Karpas-422 (cell line): Measurements from ENCODE around the gene SSR1. TPM values are rescaled to one million over a fixed set of nuclear protein-coding genes. Genes with fewer than 3 reads are reported as not detected.

Experiments used
- DNase-seq: peaks from one replicate; pipeline ENCODE4 v3.0.0-alpha.2; 2015
- H2AFZ ChIP-seq: fragments of 200-600 bp; sonication (generic); 2 replicates; pipeline ENCODE4 v1.6.1; 2014; ENCODE audit warnings: antibody characterized with exemption, low read length, mixed read lengths
- H3K27ac ChIP-seq: fragments of 200-600 bp; sonication (generic); 2 replicates; pipeline ENCODE4 v1.5.1; 2014; ENCODE audit warnings: mild to moderate bottlenecking, low read length, moderate library complexity
- H3K27me3 ChIP-seq: fragments of 200-600 bp; sonication (generic); 2 replicates; pipeline ENCODE4 v1.6.1; 2014; ENCODE audit warnings: low read length, mixed read lengths
- H3K36me3 ChIP-seq: fragments of 200-600 bp; sonication (generic); 2 replicates; pipeline ENCODE4 v1.6.1; 2014; ENCODE audit warnings: low read length, mixed read lengths; ENCODE audit not compliant: insufficient read depth
- H3K4me1 ChIP-seq: fragments of 200-600 bp; sonication (generic); 2 replicates; pipeline ENCODE4 v1.6.1; 2014; ENCODE audit warnings: mild to moderate bottlenecking, low read length, mixed read lengths
- H3K4me2 ChIP-seq: fragments of 200-600 bp; sonication (generic); 2 replicates; pipeline ENCODE4 v1.6.1; 2014; ENCODE audit warnings: low read length, low read depth, mild to moderate bottlenecking; ENCODE audit not compliant: poor library complexity, severe bottlenecking
- H3K4me3 ChIP-seq: fragments of 200-600 bp; sonication (generic); 2 replicates; pipeline ENCODE4 v1.5.1; 2014; ENCODE audit warnings: mild to moderate bottlenecking, antibody characterized with exemption, low read length, mixed read lengths
- H3K79me2 ChIP-seq: fragments of 200-600 bp; sonication (generic); 2 replicates; pipeline ENCODE4 v1.6.1; 2014; ENCODE audit warnings: mild to moderate bottlenecking, low read length, mixed read lengths
- H3K9ac ChIP-seq: fragments of 200-600 bp; sonication (generic); 2 replicates; pipeline ENCODE4 v1.6.0; 2014; ENCODE audit warnings: low read length
- H3K9me2 ChIP-seq: fragments of 200-600 bp; sonication (generic), shearing (Covaris generic); replicated peaks from 2 replicates; pipeline ENCODE4 v1.6.0; 2014; ENCODE audit warnings: mild to moderate bottlenecking, low read length, moderate library complexity; ENCODE audit not compliant: insufficient read depth
- H3K9me3 ChIP-seq: fragments of 300-700, 200-600 bp; sonication (generic); 2 replicates; pipeline ENCODE4 v1.6.1; 2014; ENCODE audit warnings: low read length, mixed read lengths
- H4K20me1 ChIP-seq: fragments of 200-600 bp; sonication (generic); 2 replicates; pipeline ENCODE4 v1.6.1; 2014; ENCODE audit warnings: mild to moderate bottlenecking, antibody characterized with exemption, low read length, low read depth; ENCODE audit not compliant: insufficient read depth
- total RNA-seq: library from RNA; depleted of rRNA; stranded (reverse); fragments of >200 nt; shearing (Covaris generic); gene quantifications from 2 replicates; pipeline ENCODE4 v1.2.3, GENCODE V29; 2014; ENCODE audit warnings: low replicate concordance

The SSR1 gene
- total RNA-seq, 1 experiment from 2014 or later = 83.2 TPM

DNA sequence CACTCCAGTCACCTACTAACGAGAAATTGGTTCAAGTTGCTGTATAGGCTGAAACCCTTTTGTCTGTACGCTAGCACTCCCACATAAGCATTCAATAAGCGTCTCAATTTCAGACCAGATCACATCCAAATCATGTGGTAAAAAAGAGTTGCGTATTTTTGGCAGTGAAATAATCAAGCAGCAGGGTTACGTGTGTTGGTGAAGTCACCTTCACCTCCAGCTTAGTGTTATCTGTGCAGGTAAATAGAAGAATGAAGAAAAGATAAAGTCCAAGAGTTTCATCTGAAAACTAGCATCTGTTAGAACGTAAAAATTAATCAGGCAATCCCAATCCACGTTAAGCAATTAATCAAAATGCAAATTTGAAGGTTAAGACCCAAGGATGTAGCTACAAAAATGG lies 11.3 kb downstream of the SSR1 start:
- H3K4me2 ChIP-seq = no peak overlapping the region
- no peaks in the 10 kb centered on the region; the same call in 1 of the 2 replicates for H3K4me1 ChIP-seq
- H3K4me3 ChIP-seq = no peak overlapping the region
- no peaks in the 10 kb centered on the region for H3K27me3 ChIP-seq
- DNase-seq = no peak
- no peak overlapping the region for H2AFZ ChIP-seq
- H3K36me3 ChIP-seq = peaks cover 64% of the 10 kb centered on the region
- H3K9me2 ChIP-seq = no peaks in the 10 kb centered on the region
- H3K79me2 ChIP-seq = peaks cover 67% of the 10 kb centered on the region
- no peaks in the 10 kb centered on the region for H3K9me3 ChIP-seq
- peaks cover 6% of the 10 kb centered on the region; the same call in 1 of the 2 replicates for H4K20me1 ChIP-seq
- no peak overlapping the region for H3K9ac ChIP-seq
- H3K27ac ChIP-seq = no peak overlapping the region

DNA sequence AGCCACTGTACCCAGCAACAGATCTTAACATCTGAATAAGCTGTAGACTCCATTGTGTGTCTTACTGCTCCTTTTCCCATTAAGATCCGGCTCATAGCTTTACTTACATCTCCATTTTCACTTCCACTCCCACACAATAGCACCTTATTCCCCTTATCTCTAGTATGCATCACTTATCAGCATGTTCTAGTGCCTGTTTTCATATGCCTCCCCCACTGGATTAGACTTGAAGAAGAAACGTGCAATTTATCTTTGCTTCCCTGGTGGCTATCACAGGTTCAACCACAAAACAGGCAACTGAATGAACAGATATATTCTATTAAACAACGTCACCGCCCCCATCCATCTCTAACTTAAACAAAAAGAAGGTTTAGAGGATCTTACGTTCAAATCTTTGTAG lies 12.1 kb downstream of the SSR1 start:
- peaks cover 71% of the 10 kb centered on the region for H3K79me2 ChIP-seq
- H3K36me3 ChIP-seq = peaks cover 68% of the 10 kb centered on the region
- H3K27ac ChIP-seq = no peak overlapping the region
- no peak overlapping the region for H2AFZ ChIP-seq
- H3K9ac ChIP-seq = no peak overlapping the region; the same call in 1 of the 2 replicates
- no peak overlapping the region for H3K4me2 ChIP-seq
- H3K4me1 ChIP-seq = no peaks in the 10 kb centered on the region; the same call in 1 of the 2 replicates
- no peaks in the 10 kb centered on the region for H3K9me3 ChIP-seq
- H4K20me1 ChIP-seq = peaks cover 6% of the 10 kb centered on the region; the same call in 1 of the 2 replicates
- no peak for DNase-seq
- no peaks in the 10 kb centered on the region for H3K9me2 ChIP-seq
- no peaks in the 10 kb centered on the region for H3K27me3 ChIP-seq
- H3K4me3 ChIP-seq = no peak overlapping the region

DNA sequence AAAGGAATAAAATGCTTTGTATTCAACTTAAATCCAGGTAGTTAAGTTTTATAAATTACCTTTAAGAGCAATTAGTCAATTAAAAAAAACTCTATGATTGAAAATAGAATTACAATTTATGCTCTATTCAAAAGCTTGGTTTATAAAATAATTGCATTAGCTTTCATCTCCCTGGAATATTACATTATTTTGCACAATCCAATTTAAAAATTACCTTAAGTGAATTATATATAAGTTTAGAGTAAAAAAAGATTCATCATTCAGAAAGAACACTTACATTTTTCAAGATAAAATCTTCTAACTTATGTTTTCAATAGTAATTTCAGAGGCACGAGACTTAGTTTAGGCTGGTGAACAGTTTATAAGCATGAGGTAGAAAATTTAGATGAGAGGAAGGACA lies 14.9 kb downstream of the SSR1 start:
- Histone ChIP-seq H3K4me1 (no peaks in the 10 kb centered on the region), H3K27me3 (no peaks in the 10 kb centered on the region), H4K20me1 (no peaks in the 10 kb centered on the region), H3K4me2 (no peak overlapping the region), H3K36me3 (peaks cover 64% of the 10 kb centered on the region), H3K9me3 (no peaks in the 10 kb centered on the region), H3K27ac (no peak overlapping the region), H3K9me2 (no peaks in the 10 kb centered on the region), H3K9ac (no peak overlapping the region), H2AFZ (no peak overlapping the region), H3K4me3 (no peak overlapping the region), H3K79me2 (peaks cover 56% of the 10 kb centered on the region)
- no peak for DNase-seq

DNA sequence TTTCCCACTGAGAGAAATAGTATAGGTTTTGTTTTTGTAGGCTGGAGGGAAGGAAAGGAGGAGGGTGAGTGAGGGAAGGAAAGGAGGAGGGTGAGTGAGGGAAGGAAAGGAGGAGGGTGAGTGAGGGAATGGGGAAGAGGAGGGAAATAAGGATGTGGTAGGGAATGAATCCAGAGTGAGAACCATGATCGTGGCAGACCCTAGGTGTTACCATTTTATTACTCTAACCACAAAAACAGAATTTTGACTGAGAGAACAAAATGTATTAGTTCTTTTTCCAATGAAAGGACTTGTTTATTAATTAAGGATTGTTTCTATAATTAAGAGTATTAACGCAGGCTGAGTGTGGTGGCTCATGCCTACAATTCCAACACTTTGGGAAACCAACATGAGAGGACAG lies 16.4 kb downstream of the SSR1 start:
- Histone ChIP-seq H3K79me2 (peaks cover 49% of the 10 kb centered on the region), H3K4me3 (no peak overlapping the region), H3K36me3 (peaks cover 60% of the 10 kb centered on the region), H3K9me2 (no peaks in the 10 kb centered on the region), H3K9me3 (no peaks in the 10 kb centered on the region), H4K20me1 (no peaks in the 10 kb centered on the region), H3K4me1 (no peaks in the 10 kb centered on the region), H2AFZ (no peak overlapping the region), H3K4me2 (no peak overlapping the region), H3K27me3 (no peaks in the 10 kb centered on the region), H3K27ac (no peak overlapping the region), H3K9ac (no peak overlapping the region)
- no peak for DNase-seq

DNA sequence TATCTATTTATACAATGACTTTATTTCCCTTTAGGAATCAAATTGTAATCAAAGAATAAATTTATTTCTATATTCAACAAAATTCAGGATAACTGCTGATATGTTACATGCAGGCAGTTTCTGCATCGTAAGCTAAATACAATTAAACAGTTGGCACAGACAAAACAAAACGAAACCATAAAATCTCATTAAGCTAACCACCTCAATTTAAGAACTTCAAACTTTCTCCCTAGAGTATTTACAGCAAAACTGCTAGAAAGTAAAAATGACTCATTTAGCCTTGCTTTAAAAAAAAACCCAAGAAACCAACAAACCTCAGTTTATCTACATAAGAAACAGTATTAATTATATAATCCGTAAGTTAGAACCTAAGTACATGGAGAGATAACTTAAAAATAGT lies 17.1 kb downstream of the SSR1 start:
- no peak overlapping the region for H3K27ac ChIP-seq
- no peaks in the 10 kb centered on the region for H3K4me1 ChIP-seq
- no peaks in the 10 kb centered on the region for H3K9me3 ChIP-seq
- no peak overlapping the region for H3K4me3 ChIP-seq
- H4K20me1 ChIP-seq = no peaks in the 10 kb centered on the region
- peaks cover 53% of the 10 kb centered on the region for H3K36me3 ChIP-seq
- H2AFZ ChIP-seq = no peak overlapping the region
- no peak overlapping the region for H3K9ac ChIP-seq
- H3K79me2 ChIP-seq = peaks cover 42% of the 10 kb centered on the region
- DNase-seq = no peak
- H3K27me3 ChIP-seq = no peaks in the 10 kb centered on the region
- H3K9me2 ChIP-seq = no peaks in the 10 kb centered on the region
- no peak overlapping the region for H3K4me2 ChIP-seq

DNA sequence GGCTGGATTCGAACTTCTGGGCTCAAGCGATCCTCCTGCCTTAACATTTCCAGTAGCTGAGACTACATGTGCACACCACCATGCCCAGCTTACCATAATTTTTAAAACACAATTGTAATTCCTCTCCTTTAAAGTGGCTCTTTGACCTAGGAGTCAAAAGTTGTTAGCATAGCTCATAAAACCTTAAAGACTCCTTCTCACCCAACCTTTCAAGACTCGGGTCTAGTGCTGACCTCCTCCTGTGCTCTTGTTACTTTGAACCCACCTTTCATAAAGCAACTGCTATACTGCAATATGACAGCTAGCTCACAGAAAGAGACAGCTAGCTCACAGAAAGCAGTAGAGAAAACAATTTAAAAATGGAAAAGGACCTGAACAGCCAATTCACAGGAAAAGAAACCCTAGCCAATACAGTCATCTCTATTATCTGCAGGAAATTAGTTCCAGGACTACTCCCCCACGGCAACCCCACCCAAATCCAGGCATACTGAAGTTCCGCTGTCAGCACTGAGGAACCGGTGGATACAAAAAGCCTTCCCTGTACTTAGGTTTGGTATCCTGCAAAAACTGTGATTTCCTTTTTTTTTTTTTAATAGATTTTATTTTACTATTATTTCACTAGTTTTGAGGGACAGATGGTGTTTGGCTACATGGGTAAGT lies 20.3 kb downstream of the SSR1 start:
- H3K36me3 ChIP-seq = peaks cover 61% of the 10 kb centered on the region

DNA sequence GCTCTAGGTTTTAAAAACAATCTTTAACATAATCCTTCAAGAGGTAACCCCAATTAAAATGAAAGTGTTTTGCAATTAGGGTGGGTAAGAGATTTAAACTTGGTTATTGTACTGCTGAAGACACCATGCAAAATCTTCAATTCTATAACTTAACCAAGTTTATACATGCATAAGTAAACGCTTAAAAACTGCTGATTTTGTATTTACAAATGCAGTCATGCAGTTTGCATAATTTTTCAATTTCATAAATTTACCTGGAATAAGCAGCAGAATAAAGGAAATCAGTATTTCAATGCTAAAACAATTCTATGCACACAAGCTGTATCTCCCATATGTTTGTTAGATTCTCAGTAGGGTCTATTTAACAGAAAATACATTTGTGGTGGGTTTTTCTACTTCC lies 22.9 kb downstream of the SSR1 start:
- Histone ChIP-seq H4K20me1 (0 out of 2 replicates have a peak, but pooled peaks cover 6% of the 10 kb centered on the region), H2AFZ (no peak overlapping the region), H3K27ac (no peak overlapping the region), H3K4me1 (no peaks in the 10 kb centered on the region), H3K4me3 (no peak overlapping the region), H3K9ac (no peak overlapping the region), H3K79me2 (peaks cover 3% of the 10 kb centered on the region), H3K27me3 (no peaks in the 10 kb centered on the region), H3K9me2 (no peaks in the 10 kb centered on the region), H3K9me3 (no peaks in the 10 kb centered on the region), H3K4me2 (no peak overlapping the region), H3K36me3 (peaks cover 60% of the 10 kb centered on the region; the same call in 1 of the 2 replicates)
- DNase-seq = no peak

More for the DNA sequence above, 20.3 kb downstream of the SSR1 start:
- Histone ChIP-seq H3K4me2 (no peak overlapping the region), H3K79me2 (peaks cover 26% of the 10 kb centered on the region), H4K20me1 (0 out of 2 replicates have a peak, but pooled peaks cover 6% of the 10 kb centered on the region), H3K9ac (no peak overlapping the region), H3K27ac (no peak overlapping the region), H3K9me2 (no peaks in the 10 kb centered on the region), H3K27me3 (no peaks in the 10 kb centered on the region), H3K4me3 (no peak overlapping the region), H3K9me3 (no peaks in the 10 kb centered on the region), H3K4me1 (no peaks in the 10 kb centered on the region), H2AFZ (no peak overlapping the region)
- no peak for DNase-seq

DNA sequence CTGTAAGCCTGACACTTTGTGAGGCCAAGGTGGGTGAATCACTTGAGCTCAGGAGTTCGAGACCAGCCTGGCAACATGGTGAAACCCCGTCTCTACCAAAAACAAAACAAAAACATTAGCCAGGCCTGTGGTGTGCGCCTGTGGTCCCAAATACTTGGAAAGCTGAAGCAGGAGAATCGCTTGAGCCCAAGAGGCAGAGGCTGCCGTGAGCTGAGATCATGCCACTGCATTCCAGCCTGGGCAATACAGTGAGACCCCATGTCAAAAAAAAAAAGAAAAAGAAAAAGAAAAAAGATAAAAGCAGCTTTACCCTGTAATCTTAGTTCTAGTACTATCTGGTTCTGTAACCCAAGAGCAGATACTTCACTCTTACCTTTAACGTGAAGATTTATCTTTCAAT lies 27.6 kb downstream of the SSR1 start:
- Histone ChIP-seq H3K4me1 (no peaks in the 10 kb centered on the region), H3K27me3 (no peaks in the 10 kb centered on the region)

More for the DNA sequence above, 27.6 kb downstream of the SSR1 start:
- Histone ChIP-seq H2AFZ (no peak overlapping the region), H3K27ac (no peak overlapping the region), H4K20me1 (0 out of 2 replicates have a peak, but pooled peaks cover 6% of the 10 kb centered on the region), H3K4me2 (no peak overlapping the region), H3K4me3 (no peak overlapping the region), H3K9me2 (no peaks in the 10 kb centered on the region), H3K9ac (no peak overlapping the region), H3K79me2 (no peaks in the 10 kb centered on the region), H3K9me3 (no peaks in the 10 kb centered on the region), H3K36me3 (peaks cover 42% of the 10 kb centered on the region; the same call in 1 of the 2 replicates)
- DNase-seq = no peak
